DMS114 treated with DMSO at 0.1 percent for 48 hours (cell line): Measurements from ENCODE around the gene FCHSD1.

Experiments used
- DNase-seq: peaks from one replicate; lab custom pipeline; 2025; ENCODE audit not compliant: unreplicated experiment; lab: John Stamatoyannopoulos, UW

The FCHSD1 gene

DNA sequence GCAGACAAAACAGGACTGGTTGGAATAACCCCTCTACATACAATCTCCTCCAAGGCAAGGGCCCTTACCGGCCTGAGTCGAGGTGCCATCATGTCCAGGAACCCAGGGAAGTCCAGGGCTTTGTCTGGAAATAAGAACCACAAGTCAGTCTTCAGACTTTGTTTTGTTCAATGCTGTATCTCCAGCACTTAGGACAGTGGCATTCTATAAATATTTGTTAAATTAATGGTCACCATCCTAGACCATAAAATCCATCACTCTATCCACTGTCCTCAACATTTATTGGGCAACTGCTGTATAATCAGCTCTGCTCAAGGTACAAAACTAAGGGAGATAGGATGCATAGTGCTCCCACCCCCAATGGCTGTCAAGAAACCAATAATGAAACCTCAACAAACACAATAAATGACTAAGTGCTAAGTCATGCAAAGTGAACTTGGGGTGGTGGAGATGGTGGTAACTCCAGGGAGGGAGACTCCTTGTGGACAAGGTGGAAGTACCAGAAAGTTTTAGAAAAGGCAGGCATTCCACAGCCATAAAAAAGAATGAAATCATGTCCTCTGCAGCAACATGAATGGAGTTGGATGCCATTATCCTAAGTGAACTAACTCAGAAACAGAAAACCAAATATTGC, 9.5 kb downstream of the FCHSD1 start:
- DNase-seq, result no peak

DNA sequence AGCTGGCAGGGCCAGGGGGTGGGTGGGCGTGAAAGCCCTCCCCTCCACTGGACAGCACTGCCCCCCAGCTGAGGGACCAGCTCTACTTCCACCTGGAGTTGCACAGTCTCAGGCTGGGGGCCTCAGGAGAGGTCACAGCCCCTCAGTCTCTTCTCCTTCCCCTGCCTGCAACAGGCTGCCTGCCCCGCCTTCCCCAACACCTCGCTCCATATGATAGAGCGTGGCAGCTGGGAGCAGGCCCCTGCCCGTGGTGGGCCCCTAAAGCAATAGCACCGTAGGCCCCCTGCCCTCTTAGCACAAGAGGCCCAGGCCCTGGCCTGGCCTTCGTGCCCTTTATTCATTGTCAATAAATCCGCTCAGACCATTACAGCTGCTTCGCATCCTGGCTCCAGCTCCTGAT, 10.5 kb downstream of the FCHSD1 start:
- no peak for DNase-seq

DNA sequence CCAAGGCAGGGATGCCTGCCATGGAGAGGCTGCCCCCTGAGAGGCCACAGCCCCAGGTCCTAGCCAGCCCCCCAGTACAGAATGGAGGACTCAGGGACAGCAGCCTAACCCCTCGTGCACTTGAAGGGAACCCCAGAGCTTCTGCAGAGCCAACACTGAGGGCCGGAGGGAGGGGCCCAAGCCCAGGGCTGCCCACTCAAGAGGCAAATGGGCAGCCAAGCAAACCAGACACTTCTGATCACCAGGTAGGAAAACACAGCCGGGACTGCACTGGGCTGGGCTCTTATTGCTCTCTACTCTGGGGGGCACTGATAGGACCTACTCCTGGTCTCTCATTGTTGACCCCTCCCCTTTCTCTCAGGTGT, 11.2 kb downstream of the FCHSD1 start:
- no peak for DNase-seq

DNA sequence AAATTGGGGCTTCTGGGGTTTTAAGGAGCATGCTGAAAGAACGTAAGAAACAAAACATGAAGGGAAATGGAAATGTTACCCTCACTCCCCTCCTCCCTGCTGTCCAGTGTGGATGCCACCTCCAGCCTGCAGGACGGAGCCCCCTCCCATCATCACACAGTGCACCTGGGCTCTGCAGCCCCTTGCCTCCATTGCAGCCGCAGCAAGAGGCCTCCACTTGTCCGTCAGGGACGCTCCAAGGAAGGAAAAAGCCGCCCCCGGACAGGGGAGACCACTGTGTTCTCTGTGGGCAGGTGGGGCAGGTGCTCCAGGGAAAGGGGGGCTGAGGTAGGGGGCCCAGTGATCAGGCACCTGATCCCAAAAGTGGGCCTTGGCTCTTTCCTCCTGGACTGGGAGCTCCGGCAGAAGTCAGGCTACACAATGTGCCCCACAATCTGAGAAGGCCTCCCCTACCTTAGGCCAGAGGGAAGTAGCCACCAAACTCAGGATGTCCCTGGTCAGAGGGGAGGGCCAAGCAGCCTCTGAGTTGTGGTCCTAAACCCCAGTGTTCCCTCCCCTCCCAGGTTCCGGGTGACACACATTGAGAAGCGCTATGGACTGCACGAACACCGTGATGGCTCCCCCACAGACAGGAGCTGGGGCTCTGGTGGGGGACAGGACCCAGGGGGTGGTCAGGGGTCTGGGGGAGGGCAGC, 11.7 kb downstream of the FCHSD1 start:
- DNase-seq, result no peak

DNA sequence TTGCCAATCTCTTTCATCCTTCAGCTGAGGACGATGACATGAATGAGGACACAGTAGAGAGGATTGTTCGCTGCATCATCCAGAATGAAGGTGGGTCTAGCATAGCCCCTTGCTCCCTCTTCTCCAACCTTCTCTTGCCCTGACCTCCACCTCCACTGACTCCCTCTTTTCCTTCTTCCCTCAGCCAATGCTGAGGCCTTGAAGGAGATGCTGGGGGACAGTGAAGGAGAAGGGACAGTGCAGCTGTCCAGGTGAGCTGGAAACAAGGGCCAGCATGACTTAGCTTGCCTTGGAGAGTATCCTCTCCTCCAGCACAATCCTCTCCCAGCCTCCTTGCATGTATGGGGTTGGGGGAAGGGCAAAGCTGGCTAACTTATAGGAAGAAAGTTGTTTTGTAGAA, 12.4 kb downstream of the FCHSD1 start:
- no peak for DNase-seq

DNA sequence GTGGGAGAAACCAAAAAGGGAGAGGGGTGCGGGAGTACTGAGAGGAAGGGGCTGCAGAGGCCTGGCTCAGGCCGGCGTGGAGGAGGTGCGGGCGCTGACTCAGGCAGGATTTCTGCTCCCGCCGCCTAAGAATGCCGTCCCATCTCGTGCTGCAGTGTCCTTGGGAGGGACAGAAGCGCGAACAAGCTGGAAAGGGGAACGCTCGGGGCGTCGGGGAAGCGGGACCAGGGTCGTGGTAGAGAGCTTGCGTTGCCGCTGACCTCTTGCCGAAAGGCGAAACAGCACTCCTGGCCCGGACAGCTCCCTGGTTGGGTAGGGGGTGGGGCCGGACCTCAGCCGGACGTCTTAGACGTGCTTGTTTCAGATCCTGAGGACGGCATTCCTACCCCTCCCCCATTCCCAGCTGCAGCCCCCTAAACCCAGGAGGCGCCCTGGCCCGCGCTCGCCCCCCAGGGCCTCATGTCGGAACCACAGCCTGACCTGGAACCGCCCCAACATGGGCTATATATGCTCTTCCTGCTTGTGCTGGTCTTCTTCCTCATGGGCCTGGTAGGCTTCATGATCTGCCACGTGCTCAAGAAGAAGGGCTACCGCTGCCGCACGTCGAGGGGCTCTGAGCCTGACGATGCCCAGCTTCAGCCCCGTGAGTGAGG, 13.3 kb downstream of the FCHSD1 start:
- no peak for DNase-seq

DNA sequence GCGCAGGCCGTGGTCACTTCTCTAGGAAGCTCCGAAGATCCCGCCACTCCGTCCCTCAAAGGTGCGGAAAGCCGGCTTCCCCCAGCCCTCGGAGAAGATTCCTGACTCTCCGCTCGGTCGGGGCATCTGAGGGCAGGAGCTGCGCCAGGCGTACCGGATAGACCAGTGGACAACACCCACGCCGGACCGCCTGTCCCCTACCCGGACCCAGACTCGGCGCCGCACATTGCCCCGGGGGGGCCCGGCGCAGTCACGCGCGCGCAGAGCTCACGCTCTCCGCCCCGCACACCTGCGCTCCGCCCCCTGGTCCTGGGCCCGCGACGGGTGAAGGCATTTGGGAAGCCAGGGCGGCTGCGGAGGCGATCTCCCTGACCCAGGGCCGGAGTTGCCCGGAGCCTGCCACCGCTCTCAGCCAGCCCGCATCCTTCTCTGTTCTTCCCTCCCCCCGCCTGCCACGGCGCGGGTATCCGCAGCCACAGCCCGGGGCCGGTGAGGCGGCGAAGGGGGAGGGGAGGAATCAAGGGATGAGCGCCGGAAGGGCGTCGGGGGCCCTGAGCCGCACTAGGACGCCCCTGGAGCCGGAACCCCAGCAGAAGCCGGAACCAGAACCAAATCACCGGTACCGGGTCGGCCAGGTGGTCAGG, 14.0 kb downstream of the FCHSD1 start:
- no peak for DNase-seq

DNA sequence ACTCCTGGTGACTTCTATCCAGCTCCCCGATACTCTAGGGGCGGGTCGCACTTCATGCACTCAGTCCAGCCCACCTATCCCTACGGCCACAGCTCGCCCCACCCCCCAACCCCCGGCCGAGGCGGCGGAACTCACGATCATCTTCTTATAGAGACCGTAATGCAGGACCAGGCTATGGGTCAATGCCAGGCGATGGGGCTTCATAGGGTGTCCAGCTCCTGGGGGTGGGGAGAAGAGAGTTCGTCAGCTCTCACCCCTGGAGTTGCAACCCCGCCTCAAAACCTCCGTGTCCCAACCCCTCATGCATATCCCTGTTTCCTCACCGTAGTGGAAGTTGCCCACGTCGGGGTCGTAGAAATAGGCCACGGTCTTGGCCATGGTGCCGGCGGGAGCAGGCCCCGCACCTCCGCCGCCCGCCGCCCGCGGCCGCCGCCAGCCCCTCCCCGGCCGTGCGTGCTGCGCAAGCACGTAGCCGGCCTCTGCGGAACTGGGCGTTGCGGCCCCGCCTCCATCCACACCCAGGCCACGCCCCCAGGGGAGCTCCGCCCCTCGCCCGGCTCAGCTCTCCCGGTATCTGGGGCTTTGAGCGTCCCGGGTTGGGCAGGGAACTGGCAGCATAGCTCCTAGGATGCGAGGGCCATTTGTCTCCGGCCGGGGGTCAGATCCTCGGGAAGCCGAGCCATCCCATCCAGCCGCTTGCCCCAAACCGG, 14.7 kb downstream of the FCHSD1 start, which contains the start of the genes HDAC3 and RELL2:
HDAC3 (minus strand) TSS at position 437 of the 710 bp plus-strand sequence; CDS start at position 378, 59 bp downstream.
RELL2 (plus strand) TSS at position 585 of the 710 bp plus-strand sequence. CDS start 1,229 bp downstream, outside the sequence.
- DNase-seq, result peak; percentile 84

DNA sequence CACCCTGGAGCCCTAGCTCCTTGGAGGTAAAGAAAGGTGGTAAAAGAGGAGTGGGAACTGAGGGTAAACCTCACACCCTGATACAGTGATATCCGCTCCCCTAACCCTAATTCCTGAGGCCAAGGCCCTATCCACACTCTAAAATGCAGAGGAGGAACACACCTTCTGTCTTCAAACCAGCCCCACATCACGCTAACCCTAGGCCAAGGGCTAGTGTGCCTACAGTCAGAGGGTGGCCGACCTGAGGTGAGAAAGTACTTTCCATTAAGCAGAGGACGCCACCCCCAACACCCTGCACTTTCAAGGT, 15.2 kb downstream of the FCHSD1 start:
- no peak for DNase-seq

DNA sequence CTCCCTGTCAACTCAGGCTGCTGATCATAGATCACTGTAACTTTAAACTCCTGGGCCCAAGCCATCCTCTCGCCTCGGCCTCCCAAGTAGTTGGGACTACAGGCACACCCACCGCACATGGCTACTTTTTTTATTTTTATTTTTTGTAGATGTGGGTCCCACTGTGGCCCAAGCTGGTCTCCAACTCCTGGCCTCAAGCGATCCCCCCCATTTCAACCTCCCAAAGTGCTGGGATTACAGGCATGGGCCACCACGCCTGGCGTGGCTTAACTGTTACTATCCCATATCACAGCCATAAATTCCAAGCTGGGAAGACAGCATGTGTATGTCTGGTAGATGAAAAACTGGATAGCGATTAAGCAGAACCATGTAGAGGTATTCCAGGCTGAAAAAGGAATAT, 15.6 kb downstream of the FCHSD1 start:
- DNase-seq, result no peak

DNA sequence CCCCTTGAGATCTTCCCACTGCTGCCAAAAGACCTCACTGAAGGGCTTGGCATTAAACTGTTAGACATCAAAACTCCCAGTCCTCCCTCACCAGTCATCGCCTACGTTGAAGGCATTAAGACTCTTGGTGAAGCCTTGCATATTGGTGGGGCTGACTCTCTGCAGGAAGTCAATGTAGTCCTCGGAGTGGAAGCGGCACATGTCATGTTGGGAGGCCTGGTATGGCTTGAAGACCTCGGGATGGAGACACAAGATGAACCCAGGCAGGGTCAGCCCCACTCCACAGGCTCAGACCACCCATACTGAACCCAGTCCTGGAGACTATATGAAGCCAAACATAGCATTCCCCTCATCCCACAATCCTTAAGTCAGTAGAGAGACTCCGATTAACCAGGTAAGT, 16.5 kb downstream of the FCHSD1 start:
- no peak for DNase-seq

DNA sequence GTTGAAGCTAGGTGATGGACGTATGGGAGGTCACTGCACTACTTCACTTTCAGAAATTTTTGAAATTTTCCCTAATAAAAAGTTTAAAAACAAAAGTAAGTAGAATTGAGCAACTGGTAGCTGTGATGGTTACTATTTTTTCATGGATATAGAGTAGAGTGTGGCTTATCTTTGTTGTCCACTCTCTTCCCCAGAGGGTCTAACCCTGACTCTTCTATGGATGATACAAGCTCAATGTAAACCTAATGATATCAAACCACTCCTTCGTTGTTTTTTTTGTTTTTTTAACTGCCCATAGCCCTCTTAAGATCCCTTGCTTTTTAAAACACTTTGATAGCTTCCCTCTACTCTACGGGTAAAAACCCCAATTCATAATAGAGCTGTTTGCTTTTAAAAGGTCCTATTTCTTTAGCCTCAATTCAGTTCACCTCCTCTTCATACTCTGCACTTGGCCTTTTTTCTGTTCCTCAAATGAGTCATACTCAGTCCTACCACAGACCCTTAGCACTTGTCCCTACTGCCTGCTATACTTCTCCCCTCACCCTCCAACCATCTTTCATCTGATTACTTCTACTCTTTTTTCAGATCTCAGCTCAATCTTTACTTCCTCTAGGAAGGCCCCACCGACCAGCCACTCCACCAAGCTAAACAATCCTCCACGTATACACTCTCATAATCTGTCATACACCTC, 17.2 kb downstream of the FCHSD1 start:
- no peak for DNase-seq

DNA sequence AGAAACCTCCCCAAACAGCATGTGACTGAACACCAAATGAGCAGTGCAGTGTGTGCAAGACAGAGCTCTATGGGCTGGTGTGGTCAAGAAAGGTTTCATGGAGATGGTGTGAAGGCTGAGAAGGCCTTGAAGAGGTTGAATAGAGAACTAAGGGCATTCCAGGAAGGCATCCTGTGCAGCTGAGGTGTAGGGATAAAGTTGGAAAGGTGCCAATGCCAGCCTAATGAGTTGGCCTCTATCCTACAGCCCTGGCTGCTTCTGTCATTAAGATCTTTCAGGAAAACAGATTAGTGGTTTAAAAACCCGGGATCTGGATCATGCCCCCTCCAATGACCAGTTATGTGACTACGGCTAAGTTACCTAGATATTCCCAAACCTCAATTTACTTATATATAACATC, 18.6 kb downstream of the FCHSD1 start:
- no peak for DNase-seq

DNA sequence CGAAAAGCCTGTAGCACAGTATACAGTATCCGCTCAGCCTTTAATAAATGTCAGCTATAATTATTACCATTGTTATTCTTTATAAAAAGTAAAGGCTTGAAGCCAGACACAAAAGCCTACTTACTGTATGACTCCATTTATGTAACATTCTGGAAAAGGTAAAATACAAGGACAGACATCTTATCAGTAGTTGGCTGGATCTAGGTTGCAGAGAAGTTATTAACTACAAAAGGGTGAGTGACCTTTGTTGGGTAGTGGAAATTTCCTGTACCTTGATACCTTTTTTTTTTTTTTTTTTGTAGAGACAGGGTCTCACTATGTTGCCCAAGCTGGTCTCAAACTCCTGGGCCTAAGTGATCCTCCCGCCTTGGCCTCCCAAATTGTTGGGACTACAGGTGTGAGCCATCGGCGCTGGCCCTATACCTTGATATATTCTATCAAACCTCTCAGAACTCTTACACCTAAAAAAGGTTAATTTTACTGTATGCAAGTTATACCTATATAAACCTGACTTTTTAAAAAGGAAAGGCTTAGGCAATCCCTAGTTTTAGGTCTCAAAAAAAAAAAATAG, 20.6 kb downstream of the FCHSD1 start:
- no peak for DNase-seq

DNA sequence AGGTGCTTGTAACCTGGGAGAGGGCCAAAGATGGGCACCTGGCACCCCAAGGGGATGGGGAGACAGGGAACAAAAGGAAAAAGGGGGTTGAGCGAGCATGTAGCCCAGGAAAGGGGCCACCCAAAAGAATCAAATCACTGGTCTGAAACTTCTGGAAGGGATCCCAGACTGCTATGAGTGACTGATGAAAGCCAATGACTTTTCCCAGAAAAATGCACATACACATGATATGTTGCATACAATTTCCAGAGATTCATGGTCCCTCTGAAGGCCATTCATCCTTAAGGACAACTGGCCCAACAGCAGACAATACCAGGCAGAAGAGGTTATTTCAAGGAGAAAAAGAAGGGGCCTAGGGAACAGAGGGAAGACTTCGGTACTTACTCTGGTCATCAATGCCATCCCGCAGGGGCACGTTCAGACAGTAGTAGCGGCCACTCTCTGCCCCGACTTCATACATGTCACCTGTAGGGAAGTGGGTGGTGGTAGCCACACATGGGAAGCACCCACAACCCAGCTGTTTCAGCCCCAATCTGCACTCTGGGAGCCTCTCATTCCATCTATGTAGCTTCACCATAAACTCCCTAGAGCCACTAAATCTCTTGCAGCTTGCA, 22.9 kb downstream of the FCHSD1 start:
- DNase-seq, result no peak

DNA sequence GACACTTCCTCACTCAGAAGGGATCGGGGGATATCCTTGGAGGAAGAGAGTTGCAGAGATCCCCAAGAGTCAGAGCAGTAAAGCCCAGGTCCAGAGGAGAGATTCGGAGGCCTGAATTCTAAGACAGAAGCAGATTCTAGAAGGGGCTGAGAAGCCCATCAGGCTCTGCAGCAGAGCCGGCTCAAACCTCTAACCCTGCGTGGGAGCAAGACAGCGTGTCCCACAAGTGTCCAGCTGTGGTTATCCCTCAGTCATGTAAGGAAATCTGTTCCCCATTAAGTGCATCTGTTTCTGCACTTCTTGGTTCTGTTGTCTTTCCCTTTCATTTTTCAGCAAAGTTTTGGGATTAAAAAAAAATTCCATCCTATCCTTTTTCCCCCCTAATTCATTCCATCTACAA, 27.6 kb downstream of the FCHSD1 start:
- DNase-seq, result no peak

DNA sequence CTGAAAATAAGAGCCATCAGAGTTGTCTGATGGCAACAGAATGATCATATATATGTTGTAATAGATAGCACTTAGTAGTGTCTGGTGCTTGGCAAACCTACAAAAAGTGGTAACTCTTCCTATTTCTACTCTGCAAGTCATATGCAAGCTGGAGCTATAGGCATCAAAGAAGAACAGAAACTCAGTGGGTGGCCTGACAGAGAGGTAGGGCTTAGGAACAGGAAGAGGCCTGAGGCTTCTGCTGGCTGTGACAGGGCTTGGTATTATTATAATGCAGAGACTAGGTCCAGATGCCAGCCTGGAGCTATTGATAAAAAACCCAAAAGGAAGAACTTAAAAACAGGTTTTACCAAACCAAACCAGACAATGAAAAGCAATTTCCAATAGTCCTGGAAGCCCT, 28.0 kb downstream of the FCHSD1 start:
- DNase-seq, result no peak

DNA sequence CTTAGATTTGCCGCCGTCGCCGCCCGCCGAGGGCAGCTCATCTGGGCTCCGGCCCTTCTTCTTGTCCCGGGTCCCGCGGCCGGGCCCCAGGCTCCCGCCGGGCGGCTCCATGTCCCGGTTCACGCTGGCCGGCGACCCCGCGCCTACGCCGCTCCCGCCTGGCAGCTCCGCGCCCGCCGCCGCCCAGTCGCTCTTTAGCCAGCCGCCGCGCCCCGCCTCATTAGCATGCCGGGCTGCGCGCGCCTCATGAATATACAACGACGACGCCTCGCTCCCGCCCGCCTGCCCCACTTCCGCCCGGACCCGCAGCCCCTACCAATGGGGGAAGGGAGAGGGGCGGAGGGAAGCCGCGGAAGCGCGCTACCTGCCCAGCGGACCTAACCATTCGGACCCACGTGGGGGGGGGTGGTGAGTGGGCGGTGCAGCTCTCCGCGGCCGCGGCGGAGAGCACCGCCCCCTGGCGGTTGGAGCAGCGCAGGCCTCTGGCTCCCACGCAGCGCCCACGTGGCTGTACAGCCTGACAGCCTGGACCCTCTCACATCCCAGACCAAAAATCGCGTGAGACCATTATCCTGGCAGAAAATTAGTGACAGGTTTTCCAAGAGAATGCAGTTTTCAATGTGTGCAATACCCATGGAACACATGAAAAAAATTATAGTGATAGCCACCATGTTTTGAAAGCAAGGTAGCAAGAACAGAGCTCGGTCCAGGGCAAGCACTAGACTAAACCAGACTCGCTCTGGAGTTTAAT, 32.2 kb downstream of the FCHSD1 start, which contains the start of gene DIAPH1:
DIAPH1 (minus strand) TSS at position 197 of the 751 bp plus-strand sequence; CDS start at position 111, 86 bp downstream.
- DNase-seq, result peak; percentile 89
